SH-SY5Y (cell line): ENCODE data around the gene ZWINT.

Experiments
- GATA2 ChIP-seq: IDR thresholded peaks from 2 replicates; pipeline ENCODE4 v1.6.1; 2011; ENCODE audit warnings: mild to moderate bottlenecking, low read depth, low read length
- GATA3 ChIP-seq: IDR thresholded peaks from 2 replicates; pipeline ENCODE4 v1.6.1; 2011; ENCODE audit warnings: low read depth, mild to moderate bottlenecking, low read length, moderate library complexity

DNA sequence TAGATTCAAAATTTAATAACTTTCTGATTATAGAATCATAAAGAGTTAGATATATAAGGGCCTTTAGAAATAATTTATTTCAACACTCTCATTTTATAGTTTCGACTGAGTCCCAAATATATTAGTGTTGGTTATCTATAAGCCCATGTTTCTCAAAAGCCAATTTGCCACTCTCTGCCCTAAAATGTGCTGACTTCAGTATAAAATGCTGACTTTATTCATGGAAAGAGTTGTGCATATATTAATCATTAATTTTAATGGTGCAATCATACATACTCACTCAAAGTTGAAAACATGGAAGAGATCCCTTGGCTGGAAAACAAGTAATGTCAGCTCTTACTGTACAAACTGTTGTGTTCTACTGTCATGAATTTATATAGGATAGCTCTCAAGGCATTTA is 19.4 kb downstream of the ZWINT start:
- TF ChIP-seq GATA2 (no peak), GATA3 (no peak)
